Activated CD4-positive, alpha-beta T cell treated with anti-CD3 and anti-CD28 coated beads, Interleukin-2, amount 50 U/mL, for 24 hours (primary cell): ENCODE measurements around the gene KIF7.
"Not testable (repeated sequence)": the region's sequence is repeated elsewhere in the genome, so short reads cannot be mapped to it uniquely, and the experiment has no call there.

Experiments
- DNase-seq, 2 donors: peaks; one replicate each; pipeline ENCODE4 v3.0.0-alpha.2; 2020; ENCODE audit warnings: low read depth in 1 of 2, low spot score in 1 of 2

KIF7 gene, protein sequence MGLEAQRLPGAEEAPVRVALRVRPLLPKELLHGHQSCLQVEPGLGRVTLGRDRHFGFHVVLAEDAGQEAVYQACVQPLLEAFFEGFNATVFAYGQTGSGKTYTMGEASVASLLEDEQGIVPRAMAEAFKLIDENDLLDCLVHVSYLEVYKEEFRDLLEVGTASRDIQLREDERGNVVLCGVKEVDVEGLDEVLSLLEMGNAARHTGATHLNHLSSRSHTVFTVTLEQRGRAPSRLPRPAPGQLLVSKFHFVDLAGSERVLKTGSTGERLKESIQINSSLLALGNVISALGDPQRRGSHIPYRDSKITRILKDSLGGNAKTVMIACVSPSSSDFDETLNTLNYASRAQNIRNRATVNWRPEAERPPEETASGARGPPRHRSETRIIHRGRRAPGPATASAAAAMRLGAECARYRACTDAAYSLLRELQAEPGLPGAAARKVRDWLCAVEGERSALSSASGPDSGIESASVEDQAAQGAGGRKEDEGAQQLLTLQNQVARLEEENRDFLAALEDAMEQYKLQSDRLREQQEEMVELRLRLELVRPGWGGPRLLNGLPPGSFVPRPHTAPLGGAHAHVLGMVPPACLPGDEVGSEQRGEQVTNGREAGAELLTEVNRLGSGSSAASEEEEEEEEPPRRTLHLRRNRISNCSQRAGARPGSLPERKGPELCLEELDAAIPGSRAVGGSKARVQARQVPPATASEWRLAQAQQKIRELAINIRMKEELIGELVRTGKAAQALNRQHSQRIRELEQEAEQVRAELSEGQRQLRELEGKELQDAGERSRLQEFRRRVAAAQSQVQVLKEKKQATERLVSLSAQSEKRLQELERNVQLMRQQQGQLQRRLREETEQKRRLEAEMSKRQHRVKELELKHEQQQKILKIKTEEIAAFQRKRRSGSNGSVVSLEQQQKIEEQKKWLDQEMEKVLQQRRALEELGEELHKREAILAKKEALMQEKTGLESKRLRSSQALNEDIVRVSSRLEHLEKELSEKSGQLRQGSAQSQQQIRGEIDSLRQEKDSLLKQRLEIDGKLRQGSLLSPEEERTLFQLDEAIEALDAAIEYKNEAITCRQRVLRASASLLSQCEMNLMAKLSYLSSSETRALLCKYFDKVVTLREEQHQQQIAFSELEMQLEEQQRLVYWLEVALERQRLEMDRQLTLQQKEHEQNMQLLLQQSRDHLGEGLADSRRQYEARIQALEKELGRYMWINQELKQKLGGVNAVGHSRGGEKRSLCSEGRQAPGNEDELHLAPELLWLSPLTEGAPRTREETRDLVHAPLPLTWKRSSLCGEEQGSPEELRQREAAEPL (N-terminal part only)

DNA sequence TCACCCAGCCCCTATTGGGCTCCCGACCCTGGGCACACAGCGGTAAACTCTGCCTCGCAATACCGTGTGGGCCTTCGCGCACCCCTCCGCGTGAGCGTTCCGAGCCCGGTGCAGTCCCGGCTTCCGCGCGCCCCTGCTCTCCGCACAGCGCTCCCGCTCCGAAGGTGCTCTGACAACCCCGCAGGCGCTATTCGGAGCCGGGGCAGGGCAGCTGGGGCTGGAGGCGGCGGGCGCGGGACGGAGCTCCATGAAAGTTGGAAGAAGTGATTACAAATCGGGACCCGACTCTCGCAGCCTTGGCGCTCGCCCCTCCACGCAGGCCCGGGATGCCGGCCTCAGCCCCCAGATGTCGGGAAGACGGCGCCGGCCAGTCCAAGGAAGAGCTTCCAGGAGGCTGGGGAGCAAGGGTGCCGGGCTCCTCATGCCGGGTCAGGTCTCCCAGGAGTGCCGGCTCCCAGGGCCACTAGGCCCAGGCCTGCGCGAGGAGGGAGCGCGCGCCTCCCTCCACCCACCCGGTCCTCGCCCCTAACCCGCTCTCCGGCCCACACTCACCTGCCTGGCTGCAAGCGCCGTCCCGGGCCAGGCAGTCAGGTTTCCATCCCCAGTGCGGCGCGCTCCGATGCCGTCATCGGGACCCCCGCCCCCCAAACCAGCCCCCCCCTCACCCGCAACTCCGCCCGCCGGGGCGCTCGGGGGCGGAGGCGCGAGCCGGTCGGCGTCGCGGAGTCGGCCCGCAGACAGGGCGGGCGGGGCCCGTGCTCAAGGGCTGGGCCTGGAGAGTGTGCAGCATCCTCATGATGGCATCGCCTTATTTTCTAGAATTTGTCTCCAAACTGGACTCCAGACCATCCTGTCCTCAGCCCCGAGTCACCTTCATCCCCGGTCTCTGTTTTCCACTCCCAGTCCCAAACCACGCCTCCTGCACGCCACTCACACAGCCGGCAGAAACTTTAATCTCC, at the start of gene KIF7:
TSS of gene KIF7 (minus strand) at position 621 of the 959 bp plus-strand sequence. CDS start 2,537 bp downstream, outside the sequence.
- DNase-seq, result no peak

GRCh38 chr15:89704411-89704810, 49.1 kb upstream of the KIF7 start:
- DNase-seq, result no peak

- no peak for DNase-seq
Observed at GRCh38 chr15:89695198-89695597, 39.9 kb upstream of the KIF7 start.

DNA sequence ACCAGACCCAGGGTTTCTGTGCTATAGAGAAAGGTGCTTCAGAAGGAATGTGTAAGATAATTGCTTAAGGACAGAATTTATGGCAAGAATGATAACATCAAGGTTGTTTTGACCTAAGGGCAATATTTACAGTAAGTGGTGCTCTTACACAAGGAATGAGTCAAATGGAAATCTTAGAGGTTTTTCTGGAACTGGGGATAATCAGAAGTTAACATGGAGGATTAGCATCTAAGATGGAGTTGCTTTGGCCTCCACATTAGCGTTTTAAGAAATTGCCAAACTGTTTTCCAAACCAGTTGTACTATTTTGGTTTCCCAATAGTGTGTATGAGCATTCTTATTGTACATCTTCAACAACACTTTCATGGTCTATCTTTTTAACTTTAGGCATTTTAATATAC, 38.4 kb upstream of the KIF7 start:
- DNase-seq, result no peak

GRCh38 chr15:89693091-89693490, 37.8 kb upstream of the KIF7 start:
- DNase-seq, result no peak

DNA sequence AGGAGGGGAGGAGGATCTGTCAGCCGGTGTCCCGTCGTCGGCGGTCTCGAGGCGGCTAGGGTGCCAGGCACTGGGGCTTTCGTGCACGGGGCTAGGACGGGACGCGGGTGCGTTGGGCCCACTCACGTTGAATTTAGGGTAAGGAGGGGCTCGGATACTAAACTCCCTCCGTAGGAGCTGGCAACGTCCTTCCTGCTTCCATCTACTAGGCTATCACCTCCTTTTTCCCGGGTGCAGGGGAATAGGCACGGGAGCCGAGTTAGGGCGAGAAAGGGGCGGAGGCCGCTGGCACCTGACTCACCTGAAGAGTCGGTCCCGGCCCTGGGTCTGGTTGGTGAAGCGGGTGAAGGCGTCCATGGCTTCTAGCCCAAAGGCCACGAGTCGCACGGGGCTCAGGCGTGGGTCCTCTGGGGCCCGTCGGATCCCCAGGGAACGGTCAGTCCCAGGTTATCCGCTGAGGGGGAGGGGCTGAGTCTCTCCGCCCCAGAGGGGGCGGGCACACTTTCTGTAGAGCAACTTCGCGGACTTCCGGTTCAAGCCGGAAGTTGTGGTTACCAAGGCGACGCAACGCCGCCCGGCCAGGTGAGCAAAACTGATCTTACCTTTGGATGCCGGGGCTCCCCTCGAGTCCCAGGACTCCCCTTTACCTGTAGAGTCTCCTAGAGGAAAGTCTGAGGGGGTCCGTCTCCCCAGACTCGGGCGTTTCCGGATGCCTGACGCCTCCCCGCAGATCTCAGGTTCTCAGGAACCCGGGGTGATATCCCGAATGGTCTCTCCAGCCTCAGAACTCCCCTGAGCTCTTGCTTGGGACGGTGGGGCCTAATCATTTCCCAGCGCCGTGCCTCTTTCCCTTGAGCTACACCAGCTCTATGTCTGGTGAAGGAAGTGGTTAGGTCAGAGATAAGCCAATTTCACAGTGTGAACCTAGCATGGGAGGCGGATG, 35.3 kb upstream of the KIF7 start, which contains the start of the genes PEX11A and WDR93:
TSS of gene PEX11A (minus strand) at position 479 of the 943 bp plus-strand sequence. CDS start at position 357, 122 bp downstream.
TSS of gene WDR93 (plus strand) at position 536 of the 943 bp plus-strand sequence. CDS start 10,936 bp downstream, outside the sequence.
- DNase-seq, result peak; percentile 64 to 70

DNA sequence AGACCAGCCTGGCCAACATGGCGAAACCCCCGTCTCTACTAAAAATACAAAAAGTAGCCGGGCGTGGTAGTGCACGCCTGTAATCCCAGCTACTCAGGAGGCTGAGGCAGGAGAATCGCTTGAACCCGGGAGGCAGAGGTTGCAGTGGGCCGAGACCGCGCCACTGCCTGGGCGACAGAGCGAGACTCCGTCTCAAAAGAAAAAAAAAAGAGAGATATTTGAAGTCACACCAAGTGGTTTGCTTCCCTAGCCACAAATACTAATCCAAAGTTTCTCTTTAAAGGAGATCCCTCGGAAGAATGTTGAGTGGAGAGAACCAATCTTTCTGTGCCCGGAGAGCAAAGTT, 34.6 kb upstream of the KIF7 start:
- not testable (repeated sequence) for DNase-seq

- no peak for DNase-seq
Observed at GRCh38 chr15:89686522-89686921, 31.3 kb upstream of the KIF7 start.

DNA sequence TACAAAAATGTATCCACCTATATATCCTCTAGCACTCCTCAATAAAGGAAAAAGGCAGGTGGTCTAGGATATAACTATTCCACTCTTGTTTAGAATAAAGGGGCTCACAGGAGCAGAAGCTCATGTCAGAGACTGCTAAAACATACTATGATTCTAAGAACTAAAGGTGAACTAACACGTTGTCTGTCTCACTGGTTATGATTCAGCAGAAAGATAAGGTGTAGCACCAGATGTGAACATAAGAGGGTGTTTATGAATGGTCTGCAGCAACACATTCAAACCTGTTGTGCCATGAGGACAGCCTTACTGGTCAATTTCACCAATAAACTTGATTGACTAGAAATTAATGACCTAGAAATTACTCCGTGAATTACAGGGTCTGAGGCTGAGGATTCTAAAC, 30.7 kb upstream of the KIF7 start:
- DNase-seq, result no peak

GRCh38 chr15:89681146-89681545, 25.9 kb upstream of the KIF7 start:
- DNase-seq, result no peak

- no peak for DNase-seq
Observed at GRCh38 chr15:89680282-89680873, 25.1 kb upstream of the KIF7 start.

DNA sequence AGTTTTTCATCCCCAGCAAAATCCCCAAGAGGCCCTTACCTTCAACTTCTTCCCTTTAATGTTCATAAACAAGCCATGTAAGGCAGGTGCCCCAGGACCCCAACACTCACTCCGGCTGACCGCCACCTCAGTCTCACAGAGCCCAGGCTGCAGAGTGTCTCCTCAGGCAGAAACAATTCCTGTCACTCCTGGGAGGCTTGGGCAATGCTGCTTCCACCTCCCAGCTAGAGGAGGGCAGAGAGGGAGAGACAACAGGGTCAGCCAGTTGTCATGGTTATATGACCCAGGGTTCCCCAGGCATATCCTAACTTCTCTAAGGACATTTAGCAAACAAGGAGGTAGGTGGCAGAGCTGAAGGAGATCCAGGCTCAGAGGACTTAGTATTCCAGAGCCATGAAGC, 23.9 kb upstream of the KIF7 start, which contains the start of gene PLIN1:
TSS of gene PLIN1 (minus strand) at position 156 of the 400 bp plus-strand sequence. CDS start 1,878 bp downstream, outside the sequence.
- DNase-seq, result no peak

DNA sequence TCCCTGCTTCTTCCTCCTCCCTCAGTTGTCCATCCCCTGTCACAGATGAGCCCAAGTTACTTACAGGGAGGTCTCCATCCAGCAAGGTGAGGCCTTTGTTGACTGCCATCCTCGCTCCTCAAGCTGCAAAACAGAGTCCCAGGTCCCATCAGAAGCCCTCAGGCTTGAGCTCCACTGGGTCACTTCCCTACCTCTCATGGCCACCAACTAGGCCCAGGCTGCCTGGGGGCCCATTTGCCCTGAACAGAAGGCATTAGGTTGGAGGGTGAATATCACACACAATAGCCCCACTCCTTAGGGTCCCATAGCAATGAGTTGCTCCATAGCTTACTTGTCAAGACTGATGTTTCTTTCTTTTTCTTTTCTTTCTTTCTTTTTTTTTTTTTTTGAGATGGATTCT, 22.1 kb upstream of the KIF7 start:
- no peak for DNase-seq

DNA sequence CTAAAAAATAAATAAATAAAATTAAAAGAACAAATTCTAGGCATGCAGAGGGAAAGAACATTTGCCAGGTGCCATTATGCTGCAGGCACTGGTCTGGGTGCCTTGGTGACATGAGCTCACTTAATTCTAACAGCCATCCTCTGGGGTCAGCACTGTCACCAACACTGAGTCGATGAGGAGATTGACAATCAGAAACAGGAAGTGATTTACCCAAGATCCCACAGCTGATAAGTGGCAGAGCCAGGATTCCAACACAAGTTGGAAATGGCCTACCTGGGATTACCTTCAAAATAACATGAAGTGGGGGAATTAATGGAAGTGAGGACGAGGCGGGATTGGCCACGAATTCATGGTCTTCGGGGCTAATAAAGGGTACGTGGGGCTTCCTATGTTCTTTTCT, 20.3 kb upstream of the KIF7 start:
- DNase-seq, result no peak

GRCh38 chr15:89674526-89674925, 19.3 kb upstream of the KIF7 start:
- no peak for DNase-seq

- DNase-seq, result no peak
Observed at GRCh38 chr15:89673165-89673512, 17.9 kb upstream of the KIF7 start.

GRCh38 chr15:89672221-89673164, 17.2 kb upstream of the KIF7 start:
- DNase-seq, result no peak
